Endothelial cell of umbilical vein (primary cell): Measurements from ENCODE around the gene HSP90AB1. TPM values are rescaled to one million over a fixed set of nuclear protein-coding genes. Genes with fewer than 3 reads are reported as not detected.

Experiments
- BruUV-seq: library from RNA; stranded (reverse); fragments of 400-500 nt; replicated peaks from 2 replicates; lab custom pipeline; 2021; lab: Mats Ljungman, UMichigan
- CTCF ChIA-PET: fragments of 300-600, 350-600 bp; sonication (Branson Sonifier 250); formaldehyde crosslinking; loops from one replicate; lab custom pipeline; 2021; ENCODE audit warnings: antibody characterized with exemption, inconsistent platforms; lab: Charles Lee
- POLR2A ChIA-PET: fragments of 300-600, 350-600 bp; sonication (Branson Sonifier 250); formaldehyde crosslinking; loops from one replicate; lab custom pipeline; 2021; ENCODE audit warnings: antibody characterized with exemption, inconsistent platforms; lab: Charles Lee
- DNase-seq: peaks from one replicate; pipeline ENCODE4 v3.0.0-alpha.2; 2011; ENCODE audit warnings: low read depth, low spot score
- FAIRE-seq: peaks from 2 replicates; lab custom pipeline; 2011; peaks lifted over from hg19 to GRCh38; lab: Jason Lieb, UNC
- H2AFZ ChIP-seq: 2 replicates; pipeline ENCODE4 v1.6.0; 2012; ENCODE audit warnings: low read depth, low read length, control low read depth, inconsistent platforms
- H3K27ac ChIP-seq: 2 replicates; pipeline ENCODE4 v1.5.1; 2011; ENCODE audit warnings: low read depth, mild to moderate bottlenecking, control low read depth, low read length, moderate library complexity; ENCODE audit not compliant: insufficient read depth
- H3K27me3 ChIP-seq, 2 experiments: 2 replicates each; pipeline versions ENCODE4 v1.6.0 to v1.6.1; 2011; ENCODE audit warnings: low read length in 2 of 2, mixed read lengths in 1 of 2; ENCODE audit not compliant: control insufficient read depth in 2 of 2, insufficient read depth in 2 of 2
- H3K36me3 ChIP-seq, 2 experiments: 2 replicates in 1 of 2; 3 replicates in 1 of 2; pipeline ENCODE4 v1.5.1; 2011; ENCODE audit warnings: low read length in 2 of 2, mild to moderate bottlenecking in 1 of 2, moderate library complexity in 1 of 2; ENCODE audit not compliant: control insufficient read depth in 2 of 2, insufficient read depth in 2 of 2; ENCODE audit errors: extremely low read depth in 1 of 2
- H3K4me1 ChIP-seq: 3 replicates; pipeline ENCODE4 v1.5.1; 2011; ENCODE audit warnings: mild to moderate bottlenecking, low read length; ENCODE audit not compliant: control insufficient read depth, insufficient read depth; ENCODE audit errors: extremely low read depth
- H3K4me2 ChIP-seq: 2 replicates; pipeline ENCODE4 v1.6.1; 2011; ENCODE audit warnings: low read length, control low read depth, mixed read lengths; ENCODE audit not compliant: insufficient read depth
- H3K4me3 ChIP-seq, 3 experiments: fragments of 200-600 bp in 1 of 3; sonication (generic), shearing (Covaris generic) in 1 of 3; replicated peaks in 1 of 3; 2 replicates each; pipeline ENCODE4 v1.5.1; 2011 to 2016; ENCODE audit warnings: control low read depth in 3 of 3, low read length in 3 of 3, mild to moderate bottlenecking in 2 of 3, inconsistent platforms in 1 of 3, low read depth in 1 of 3, moderate library complexity in 1 of 3; ENCODE audit not compliant: insufficient read depth in 1 of 3
- H3K79me2 ChIP-seq: 2 replicates; pipeline ENCODE4 v1.6.0; 2012; ENCODE audit warnings: low read length, inconsistent platforms; ENCODE audit not compliant: control insufficient read depth, insufficient read depth
- H3K9ac ChIP-seq: replicated peaks from 2 replicates; pipeline ENCODE3; 2011; ENCODE audit warnings: low read length, control low read depth; ENCODE audit not compliant: insufficient read depth; ENCODE audit errors: extremely low read depth
- H3K9me1 ChIP-seq: replicated peaks from 3 replicates; pipeline ENCODE4 v1.6.0; 2011; ENCODE audit warnings: mild to moderate bottlenecking, low read length; ENCODE audit not compliant: control insufficient read depth, insufficient read depth; ENCODE audit errors: extremely low read depth
- H3K9me3 ChIP-seq: replicated peaks from 2 replicates; pipeline ENCODE4 v1.5.1; 2012; ENCODE audit warnings: low read length, inconsistent platforms; ENCODE audit not compliant: control insufficient read depth, insufficient read depth
- H4K20me1 ChIP-seq: replicated peaks from 2 replicates; pipeline ENCODE3; 2011; ENCODE audit warnings: mild to moderate bottlenecking, low read length; ENCODE audit not compliant: control insufficient read depth, insufficient read depth; ENCODE audit errors: extremely low read depth
- CTCF ChIP-seq, 2 donors: IDR thresholded peaks; 1 replicate in 1 of 2; 2 replicates in 1 of 2; pipeline ENCODE4 v1.5.1; 2011; ENCODE audit warnings: low read length in 2 of 2, mild to moderate bottlenecking in 2 of 2, moderate library complexity in 2 of 2, control low read depth in 1 of 2, inconsistent platforms in 1 of 2, low read depth in 1 of 2; ENCODE audit not compliant: insufficient read depth in 1 of 2; ENCODE audit errors: extremely low read depth in 1 of 2
- EZH2 ChIP-seq: IDR thresholded peaks from 2 replicates; pipeline ENCODE4 v1.6.1; 2012; ENCODE audit warnings: borderline replicate concordance, low read depth, mild to moderate bottlenecking, moderate library complexity, low read length, inconsistent platforms; ENCODE audit not compliant: severe bottlenecking
- FOS ChIP-seq: IDR thresholded peaks from 2 replicates; pipeline ENCODE4 v1.6.1; 2011; ENCODE audit warnings: mild to moderate bottlenecking, low read length, moderate library complexity, borderline replicate concordance; ENCODE audit not compliant: insufficient read depth
- GATA2 ChIP-seq: IDR thresholded peaks from 2 replicates; pipeline ENCODE4 v1.7.0; 2011; ENCODE audit warnings: low read depth, mild to moderate bottlenecking, moderate library complexity, mixed read lengths, low read length; ENCODE audit not compliant: insufficient read length, insufficient read depth
- JUN ChIP-seq: IDR thresholded peaks from 2 replicates; pipeline ENCODE4 v1.6.1; 2011; ENCODE audit warnings: borderline replicate concordance, low read depth; ENCODE audit not compliant: insufficient read length, insufficient read depth
- MAX ChIP-seq: IDR thresholded peaks from 2 replicates; pipeline ENCODE4 v1.6.1; 2011; ENCODE audit not compliant: insufficient read depth, insufficient read length
- MYC ChIP-seq: IDR thresholded peaks from one replicate; pipeline ENCODE4 v1.6.1; 2011; ENCODE audit warnings: mild to moderate bottlenecking, low read depth, low read length
- POLR2A ChIP-seq: IDR thresholded peaks from 2 replicates; pipeline ENCODE4 v1.6.1; 2012; ENCODE audit warnings: low read depth, mild to moderate bottlenecking, control low read depth, low read length
- POLR2AphosphoS5 ChIP-seq: IDR thresholded peaks from 2 replicates; pipeline ENCODE4 v1.6.1; 2012; ENCODE audit warnings: low read depth, mild to moderate bottlenecking, control low read depth, low read length, moderate library complexity; ENCODE audit not compliant: insufficient read depth
- dilution Hi-C: fragments of 300-500 bp; cut with MboI; formaldehyde crosslinking; loops from one replicate; pipeline ENCODE4 v1.15.0; 2019; ENCODE audit warnings: low sequenced_read_pairs; ENCODE audit not compliant: extremely low pct_ligation_motif_present
- intact Hi-C: fragments of 100-400 bp; cut with micrococcal nuclease; formaldehyde crosslinking; loops from one replicate; pipeline ENCODE4 v1.10.0; 2022
- polyA plus RNA-seq, 4 experiments: library from polyadenylated mRNA; depleted of rRNA in 3 of 4; stranded (reverse) in 3 of 4; unstranded in 1 of 4; fragments of >200 nt; gene quantifications; 2 replicates each; pipeline versions ENCODE4 v1.2.1 to v1.2.3, GENCODE V29; 2011 to 2012; ENCODE audit warnings: missing spikeins in 1 of 4
- total RNA-seq: library from RNA; stranded (reverse); gene quantifications from 2 replicates; pipeline ENCODE4 v1.2.3, GENCODE V29; 2021

Gene HSP90AB1
- total and polyA plus RNA-seq, 2 donors (not counting 3 experiments of a cell fraction or from before 2014, with no cell fraction given): 824 to 1,201 TPM

- Histone ChIP-seq H4K20me1 (no peaks in the 10 kb centered on the region), H3K4me1 (no peaks in the 10 kb centered on the region), H3K9me1 (no peaks in the 10 kb centered on the region), H3K27me3 (peaks cover 16 to 23% of the 10 kb centered on the region in 2 experiments), H3K4me3 (no peak overlapping the region), H3K27ac (no peak overlapping the region), H3K36me3 (no peaks in the 10 kb centered on the region), H3K79me2 (no peaks in the 10 kb centered on the region), H3K9ac (no peak overlapping the region), H2AFZ (no peak overlapping the region), H3K9me3 (no peaks in the 10 kb centered on the region), H3K4me2 (no peak overlapping the region)
- no TSS peak for BruUV-seq
- intact Hi-C loops (no loop called here), dilution Hi-C loops (no loop called here)
- ChIA-PET POLR2A (no interaction called here), CTCF (interaction anchor here (0.7 to 3.0 kb wide), 6 partner anchors 9 to 60 kb away, joined by 3 to 12 read pairs (median 3); partner anchors contain the start of gene AARS2)
- TF ChIP-seq MYC (no peak), POLR2A (no peak), POLR2AphosphoS5 (no peak), MAX (no peak), FOS (no peak), CTCF (IDR thresholded peaks at IDR 0.05; ENCODE audit: extremely low read depth in 1 of 2, insufficient read depth in 1 of 2, low read depth in 1 of 2, low read length in 2 of 2) (no peak), JUN (no peak), GATA2 (no peak), EZH2 (no peak)
- DNase-seq (no peak), FAIRE-seq (no peak)
Measured at GRCh38 chr6:44278315-44278714, 31.4 kb downstream of the HSP90AB1 start.
